Measurements from ENCODE around the gene PCARE.
"Not testable (repeated sequence)": the region's sequence is repeated elsewhere in the genome, so short reads cannot be mapped to it uniquely, and the experiment has no call there.

DNA sequence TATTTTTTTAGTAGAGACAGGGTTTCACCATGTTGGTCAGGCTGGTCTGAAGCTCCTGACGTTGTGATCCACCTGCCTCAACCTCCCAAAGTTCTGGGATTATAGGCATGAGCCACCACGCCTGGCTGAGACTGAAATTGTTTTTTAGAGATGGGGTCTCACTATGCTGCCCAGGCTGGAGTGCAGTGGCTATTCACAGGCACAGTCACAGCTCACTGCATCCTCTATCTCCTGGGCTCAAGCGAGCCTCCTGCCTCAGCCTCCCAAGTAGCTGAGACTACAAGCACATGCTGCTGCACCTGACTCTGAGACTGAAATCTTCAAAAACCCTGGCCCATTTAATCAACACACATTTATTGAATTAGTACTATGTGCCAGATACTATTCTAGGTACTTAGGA, 33.2 kb upstream of the PCARE start:
- TF ChIP-seq BACH1 (IDR thresholded peaks at IDR 0.05; ENCODE audit: low read length); CEBPB (IDR thresholded peaks at IDR 0.05; ENCODE audit: low read depth, low read length); POLR2A (IDR thresholded peaks at IDR 0.05; ENCODE audit: control extremely low read depth in 1 of 2, low read depth in 2 of 2, low read length in 2 of 2): not testable (repeated sequence)

Measured in H1 (cell line).